NCI-H1105 treated with DMSO at 0.1 percent for 48 hours (cell line): ENCODE measurements around the gene USP13.

Experiments used
- DNase-seq: peaks from one replicate; lab custom pipeline; 2025; lab: John Stamatoyannopoulos, UW

USP13 gene

GRCh38 chr3:179700716-179701115, 47.9 kb downstream of the USP13 start:
- no peak for DNase-seq

DNA sequence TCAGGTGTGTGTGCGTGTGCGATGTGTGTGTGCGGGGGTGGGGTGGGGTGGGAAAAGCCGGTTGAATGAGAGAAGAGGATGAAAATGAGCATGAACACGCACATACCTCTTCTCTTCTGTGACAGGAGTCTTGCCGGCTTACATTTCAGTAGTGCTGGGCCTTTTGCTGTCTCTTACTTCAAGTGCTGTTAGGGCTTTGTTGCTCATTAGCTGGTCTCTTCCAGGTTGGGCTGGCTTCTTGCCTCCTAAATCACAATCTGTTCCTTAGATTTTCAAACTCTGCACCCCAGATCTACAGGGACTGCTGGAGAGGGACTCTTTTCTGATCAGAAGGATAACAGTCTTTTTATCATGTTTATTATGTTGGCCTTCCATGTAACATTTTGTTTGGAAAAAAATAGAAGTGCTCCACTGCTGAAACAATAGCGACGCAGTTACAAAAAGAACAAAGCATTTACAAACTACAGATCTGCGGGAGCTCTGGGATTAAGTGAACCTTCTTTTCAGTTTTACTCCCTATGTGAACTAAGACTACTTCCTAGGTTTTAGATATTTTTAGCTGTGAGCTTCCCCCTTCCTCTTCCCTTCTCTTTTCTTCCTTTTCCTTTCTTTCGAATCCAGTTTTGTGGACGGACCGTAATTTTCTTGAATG, 48.5 kb downstream of the USP13 start:
- no peak for DNase-seq

- no peak for DNase-seq
Observed at GRCh38 chr3:179702271-179702947, 49.6 kb downstream of the USP13 start.

GRCh38 chr3:179703816-179704215, 51.0 kb downstream of the USP13 start:
- DNase-seq: no peak

DNA sequence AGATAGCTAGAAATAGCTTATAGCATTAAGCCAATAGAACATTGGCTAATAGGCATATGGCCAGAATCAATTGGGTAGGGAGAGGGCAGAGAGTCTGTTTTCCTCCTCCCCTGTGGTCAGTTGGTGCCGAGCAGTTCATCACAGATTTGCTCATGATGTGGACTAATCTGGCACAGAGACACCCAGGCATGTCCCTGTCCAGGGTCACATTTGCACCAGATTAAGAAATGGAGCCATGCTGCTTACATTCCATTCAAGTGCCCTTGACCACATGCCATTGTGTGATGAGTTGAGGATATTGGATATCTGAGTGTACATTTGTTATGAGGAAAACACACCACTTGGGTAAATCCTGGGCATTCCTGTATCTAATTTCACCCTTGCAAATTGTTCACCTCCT, 53.4 kb downstream of the USP13 start:
- DNase-seq: no peak

DNA sequence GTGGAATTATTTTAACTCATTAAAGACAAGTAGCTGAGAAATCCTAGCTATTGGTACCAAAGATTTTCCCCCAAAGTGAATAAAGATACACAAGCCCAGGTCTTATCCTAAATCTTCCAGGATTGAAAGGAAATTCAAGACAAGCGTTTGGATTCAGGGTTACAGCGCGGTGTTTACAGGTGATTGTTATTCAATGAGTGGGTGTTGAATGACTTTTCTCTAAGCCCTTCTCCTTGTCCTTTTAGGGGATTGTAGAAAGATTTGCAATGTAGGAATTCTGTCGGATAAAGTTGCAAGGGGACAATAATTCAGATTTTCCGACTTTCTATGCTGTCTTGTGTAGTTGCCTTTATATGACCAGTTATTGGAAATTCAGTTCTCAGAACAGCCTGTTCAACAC, 57.2 kb downstream of the USP13 start:
- no peak for DNase-seq

- DNase-seq: no peak
Observed at GRCh38 chr3:179713643-179714090, 60.8 kb downstream of the USP13 start.

DNA sequence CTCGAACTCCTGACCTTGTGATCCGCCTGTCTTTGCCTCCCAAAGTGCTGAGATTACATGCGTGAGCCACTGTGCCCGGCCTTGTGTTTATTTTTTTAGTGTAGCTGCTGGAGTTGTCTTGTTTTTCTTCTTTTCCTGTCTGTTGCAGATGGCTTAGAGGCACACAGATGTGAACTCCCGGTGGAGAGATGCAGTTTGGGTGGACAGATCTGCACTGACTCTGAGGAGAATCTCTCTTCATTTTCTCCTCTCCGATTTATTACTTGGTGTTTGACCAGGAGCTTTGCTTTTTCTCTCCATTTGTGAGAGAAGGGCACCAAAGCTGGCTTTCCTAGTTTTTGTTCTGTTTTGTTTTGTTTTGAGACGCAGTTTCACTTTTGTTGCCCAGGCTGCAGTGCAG, 62.7 kb downstream of the USP13 start:
- no peak for DNase-seq

GRCh38 chr3:179716226-179716625, 63.4 kb downstream of the USP13 start:
- no peak for DNase-seq

DNA sequence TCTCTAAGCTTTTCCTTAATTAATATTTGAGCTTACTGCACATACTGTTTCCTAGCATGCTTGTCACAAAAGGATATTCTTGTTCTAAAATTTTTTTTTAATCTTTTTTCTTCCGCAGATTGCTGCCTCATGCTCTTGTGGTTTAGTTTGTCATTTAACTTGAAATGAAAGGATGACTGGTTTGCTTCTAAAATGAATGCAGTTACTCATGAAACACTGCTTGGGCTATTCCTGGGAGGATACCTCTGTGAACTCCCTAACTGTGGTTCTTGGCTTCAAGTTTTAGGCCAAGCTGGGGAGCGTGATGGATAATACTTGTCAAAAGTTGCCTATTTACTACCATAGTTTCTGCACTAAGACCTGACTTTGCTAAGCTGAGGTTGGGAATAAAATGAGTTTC, 64.0 kb downstream of the USP13 start:
- DNase-seq: no peak

- no peak for DNase-seq
Observed at GRCh38 chr3:179717219-179717618, 64.4 kb downstream of the USP13 start.

DNA sequence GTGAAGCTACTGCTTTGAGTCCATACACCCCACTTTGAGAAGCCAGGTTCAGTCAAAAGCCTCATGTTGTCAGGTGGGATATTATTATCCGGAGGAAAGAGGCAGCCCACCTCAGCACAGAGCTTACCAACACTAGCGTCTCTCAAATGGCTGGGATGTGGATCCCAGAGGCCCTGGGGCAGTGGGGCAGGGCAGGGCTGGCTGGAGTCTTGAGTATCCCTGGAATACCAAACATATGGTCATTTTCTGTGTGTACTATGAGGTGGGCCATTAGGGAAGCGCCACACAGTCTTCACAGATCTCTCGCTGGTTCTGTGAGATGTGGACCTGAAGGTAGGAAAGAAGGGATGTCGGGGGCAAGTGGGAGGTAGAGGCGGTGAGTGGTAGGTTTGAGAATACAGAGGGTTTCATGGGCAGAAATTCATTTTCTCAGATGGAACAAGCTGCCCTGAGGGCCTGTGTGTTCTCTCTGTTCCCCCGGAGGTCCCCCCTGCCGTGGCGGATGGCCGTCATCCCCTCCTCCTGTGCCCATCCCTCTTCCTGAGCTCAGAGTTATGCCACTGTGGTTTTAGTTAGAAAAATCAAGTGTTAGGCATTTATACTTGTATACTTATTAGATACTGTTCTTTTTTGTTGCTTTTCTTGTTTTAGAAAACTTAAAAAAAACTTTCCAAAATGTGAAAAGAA, 66.4 kb downstream of the USP13 start:
- no peak for DNase-seq

GRCh38 chr3:179720196-179720595, 67.4 kb downstream of the USP13 start:
- DNase-seq: no peak

- DNase-seq: no peak
Observed at GRCh38 chr3:179723617-179724016, 70.8 kb downstream of the USP13 start.

DNA sequence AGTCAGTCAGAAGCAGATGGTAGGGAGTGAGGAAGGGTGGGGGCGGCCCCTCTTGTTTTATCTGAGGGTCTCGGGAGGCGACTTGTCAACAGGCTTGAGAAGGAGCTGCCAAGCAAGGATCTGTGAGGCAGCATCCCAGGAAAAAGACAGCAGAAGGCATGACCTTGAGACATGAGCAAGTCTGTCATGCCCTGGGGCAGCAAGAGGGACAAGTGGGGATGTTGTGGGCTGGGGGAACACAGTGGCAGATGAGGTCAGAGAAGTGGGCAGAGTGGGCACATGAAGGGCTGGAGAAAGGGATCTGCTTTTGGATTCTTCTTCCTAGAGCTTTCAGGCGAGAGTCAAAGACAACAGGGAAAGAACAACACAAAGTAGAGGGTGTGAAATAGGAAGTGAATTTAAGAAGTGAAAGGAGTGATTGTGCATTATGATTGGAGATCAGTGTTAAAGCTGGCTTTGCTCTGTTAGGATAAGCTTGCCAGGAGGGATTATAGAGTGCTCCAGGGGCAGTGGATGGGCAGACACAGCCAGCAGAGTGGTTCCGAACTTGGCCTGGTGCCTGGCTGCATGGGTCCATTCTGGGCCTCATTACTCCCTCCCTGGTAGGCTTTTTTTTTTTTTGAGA, 73.3 kb downstream of the USP13 start:
- no peak for DNase-seq

DNA sequence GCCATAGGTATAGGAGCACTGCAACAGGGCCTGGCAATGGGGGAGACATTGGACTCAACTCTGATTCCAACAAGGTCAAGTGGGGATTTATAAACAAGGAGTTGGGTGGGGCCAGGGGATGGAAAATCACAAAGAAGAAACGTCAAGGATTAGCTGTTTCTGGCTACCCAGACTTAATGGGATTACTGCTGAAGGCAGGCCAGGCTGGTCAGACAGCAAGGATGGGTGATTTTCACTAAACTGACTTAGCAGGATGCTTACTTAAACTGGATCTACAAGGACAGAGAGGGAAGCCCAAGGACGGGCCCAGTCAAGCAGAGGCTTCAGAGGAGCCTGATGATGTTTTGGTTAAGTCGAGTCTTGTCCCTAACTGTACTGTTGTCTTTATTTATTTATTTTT, 76.2 kb downstream of the USP13 start:
- no peak for DNase-seq

DNA sequence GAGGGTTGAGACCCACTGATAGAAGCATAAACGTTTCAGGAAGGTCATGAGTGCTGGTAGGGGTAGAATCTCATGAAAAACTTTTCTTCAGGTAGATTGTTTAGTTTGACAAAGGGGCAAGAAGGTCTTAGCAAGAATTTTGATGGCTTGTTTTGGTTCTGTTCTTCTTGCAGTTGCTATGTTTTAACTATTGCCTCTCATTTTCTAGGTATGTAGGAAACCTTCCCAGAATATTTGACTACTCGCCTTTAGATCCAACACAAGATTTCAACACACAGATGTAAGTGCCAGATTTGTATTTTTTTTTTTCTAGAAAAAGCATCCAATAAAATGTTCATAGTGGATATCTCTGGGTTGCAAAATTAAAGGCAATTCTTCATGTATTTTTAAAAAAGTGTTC, 77.1 kb downstream of the USP13 start:
- DNase-seq: no peak

DNA sequence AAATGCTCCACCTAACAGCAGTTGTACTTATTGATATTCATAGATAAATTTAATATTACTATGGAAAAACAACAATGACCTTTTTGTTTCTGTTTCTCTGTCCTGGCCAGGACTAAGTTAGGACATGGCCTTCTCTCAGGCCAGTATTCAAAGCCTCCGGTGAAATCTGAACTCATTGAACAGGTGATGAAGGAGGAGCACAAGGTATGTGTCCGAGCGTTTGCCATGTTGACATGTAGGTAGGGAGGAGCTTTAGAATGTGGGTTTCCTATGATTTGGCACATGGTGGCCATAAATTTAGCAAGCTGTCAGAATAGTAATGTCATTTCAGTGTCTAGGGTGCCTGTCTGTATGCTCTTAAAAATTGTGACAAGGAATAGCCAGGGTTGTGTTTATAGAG, 77.7 kb downstream of the USP13 start:
- DNase-seq: no peak

DNA sequence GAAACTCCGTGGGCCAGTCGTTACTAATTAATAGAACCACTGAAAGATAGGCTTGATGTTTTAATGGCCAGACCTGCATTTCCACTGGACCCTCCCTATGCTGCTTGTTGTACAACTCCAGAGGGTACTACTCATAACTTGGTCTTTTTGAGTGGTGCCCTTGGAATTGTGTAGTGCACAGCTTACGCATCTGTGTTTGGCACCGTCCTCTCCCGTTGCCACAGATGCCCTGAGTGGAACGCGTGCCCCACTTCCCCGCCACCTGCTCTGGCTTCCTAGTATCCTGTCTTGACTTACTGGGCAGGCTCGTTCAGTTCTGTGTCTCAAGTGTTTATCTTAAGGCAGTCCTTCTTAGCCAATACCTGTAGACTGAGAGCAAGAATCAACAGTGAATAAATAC, 78.7 kb downstream of the USP13 start:
- DNase-seq: no peak

DNA sequence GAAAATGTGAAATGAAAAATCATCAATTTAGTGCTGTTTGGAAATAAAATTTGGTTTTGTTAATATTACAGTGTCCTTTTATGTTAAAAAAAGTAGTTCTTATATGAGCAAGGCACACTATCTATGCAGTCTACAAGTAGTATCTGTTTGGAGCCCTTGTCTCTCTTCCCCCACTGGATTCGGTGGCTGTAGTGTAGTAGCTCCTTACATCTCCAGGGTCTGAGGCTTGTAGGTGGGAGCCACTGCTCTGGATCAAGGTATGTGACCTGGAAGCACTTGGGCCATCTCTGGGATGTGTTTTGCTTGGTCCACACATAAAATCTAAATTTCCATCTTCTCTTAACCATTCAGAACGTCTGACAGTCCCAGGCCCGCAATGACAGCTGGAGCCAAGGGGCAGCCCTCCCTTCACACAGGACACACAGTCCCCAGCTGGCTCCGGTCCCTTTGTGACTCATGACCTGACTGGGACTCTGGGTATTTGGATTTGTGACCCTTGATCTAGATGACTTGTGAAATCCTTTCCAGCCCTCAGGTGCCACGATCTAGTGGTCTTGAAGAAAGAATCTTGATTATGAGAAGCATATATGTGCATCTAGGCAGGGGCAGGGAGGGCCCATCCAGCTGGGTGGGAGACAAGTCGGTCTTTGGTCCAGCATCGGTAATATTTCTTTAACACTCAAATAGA, 80.0 kb downstream of the USP13 start:
- DNase-seq: no peak

- DNase-seq: no peak
Observed at GRCh38 chr3:179733797-179734196, 81.0 kb downstream of the USP13 start.
